ENCODE measurements around the gene CBLIF.

The CBLIF gene

DNA sequence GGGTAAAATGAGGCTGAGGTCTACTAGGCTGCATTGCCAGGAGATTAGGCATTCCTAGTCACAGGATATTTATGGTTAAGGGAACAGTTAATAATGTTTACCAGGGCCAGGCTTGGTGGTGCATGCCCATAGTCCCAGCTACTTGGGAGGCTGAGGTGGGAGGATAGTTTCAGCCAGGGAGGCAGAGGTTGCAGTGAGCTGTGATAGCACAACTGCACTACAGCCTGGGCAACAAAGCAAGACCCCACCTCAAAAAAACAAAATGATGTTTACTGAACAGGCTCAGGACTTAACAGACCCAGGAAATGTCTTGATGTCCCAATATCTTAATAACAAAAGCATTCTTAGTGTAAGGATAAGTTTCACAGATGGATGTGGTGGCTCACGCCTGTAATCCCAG, 31.9 kb downstream of the CBLIF start:
- no peak overlapping the region for H4K8ac ChIP-seq (ENCODE audit: low read depth, low read length)
- H3K79me1 ChIP-seq (ENCODE audit: low read length): peaks cover 1% of the 10 kb centered on the region
- no peak overlapping the region for H3K27ac ChIP-seq (ENCODE audit: low read depth, low read length)
- H3K23ac ChIP-seq (ENCODE audit: low read length): no peak overlapping the region
- peak overlapping the region; percentile 59 for H3K56ac ChIP-seq (ENCODE audit: low read length)
- DNase-seq: no peak
- peaks cover 8% of the 10 kb centered on the region for H3K79me2 ChIP-seq (ENCODE audit: control insufficient read depth, insufficient read depth, low read length)
- no peaks in the 10 kb centered on the region for H3K36me3 ChIP-seq (ENCODE audit: control insufficient read depth, insufficient read depth, low read length)
- peak overlapping the region; percentile 35 for H2BK120ac ChIP-seq (ENCODE audit: low read depth, low read length)
- no peak overlapping the region for H3K18ac ChIP-seq (ENCODE audit: low read length)
- H3K4me1 ChIP-seq (ENCODE audit: control insufficient read depth, low read depth, low read length): peaks cover 8% of the 10 kb centered on the region
- H2AK5ac ChIP-seq (ENCODE audit: low read length): peak overlapping the region; percentile 11
- no peak overlapping the region for H3K4ac ChIP-seq (ENCODE audit: low read depth, low read length)
- no peak overlapping the region for H3K9ac ChIP-seq (ENCODE audit: low read length)
- no peaks in the 10 kb centered on the region for H3K27me3 ChIP-seq (ENCODE audit: insufficient read depth, low read length, poor library complexity)
- H3K4me3 ChIP-seq (ENCODE audit: low read length): no peak overlapping the region
- no peak overlapping the region for H3K4me2 ChIP-seq (ENCODE audit: low read length)
- H4K5ac ChIP-seq (ENCODE audit: low read length): no peak overlapping the region
- H2BK5ac ChIP-seq (ENCODE audit: low read length): peak overlapping the region; percentile 59
- H2BK15ac ChIP-seq (replicated peaks; ENCODE audit: low read depth): peak overlapping the region; percentile 13
- WGBS (ENCODE audit: extremely low coverage, insufficient coverage, low lambda C conversion rate): no CpG with 5 or more reads among the region's 1 CpG

DNA sequence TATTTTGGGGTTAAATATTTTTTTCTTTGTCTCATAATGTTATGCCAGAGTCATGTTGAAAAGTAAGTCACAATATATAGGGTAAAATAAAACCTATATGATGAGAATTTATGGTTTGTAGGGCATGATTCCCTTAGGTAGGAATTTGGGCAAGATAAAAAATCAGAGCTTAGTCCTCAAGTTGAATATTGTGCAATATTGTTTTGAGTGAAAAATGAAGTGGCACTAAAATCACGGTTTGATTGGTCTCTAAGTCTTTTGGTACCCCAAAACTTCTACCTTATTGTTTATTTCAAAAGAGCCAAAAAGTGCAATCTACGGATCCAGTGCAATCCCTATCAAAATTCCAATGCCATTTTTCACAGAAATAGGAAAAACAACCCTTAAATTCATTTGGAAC, 33.1 kb downstream of the CBLIF start:
- Histone ChIP-seq H3K4me3 (ENCODE audit: low read length) (no peak overlapping the region), H2BK5ac (ENCODE audit: low read length) (no peak overlapping the region), H3K56ac (ENCODE audit: low read length) (no peak overlapping the region), H3K18ac (ENCODE audit: low read length) (no peak overlapping the region), H2BK120ac (ENCODE audit: low read depth, low read length) (no peak overlapping the region), H3K79me1 (ENCODE audit: low read length) (peaks cover 1% of the 10 kb centered on the region), H3K23ac (ENCODE audit: low read length) (no peak overlapping the region), H4K5ac (ENCODE audit: low read length) (no peak overlapping the region), H2AK5ac (ENCODE audit: low read length) (no peak overlapping the region), H3K4me1 (ENCODE audit: control insufficient read depth, low read depth, low read length) (peaks cover 8% of the 10 kb centered on the region), H3K4ac (ENCODE audit: low read depth, low read length) (no peak overlapping the region), H3K36me3 (ENCODE audit: control insufficient read depth, insufficient read depth, low read length) (no peaks in the 10 kb centered on the region), H3K27me3 (ENCODE audit: insufficient read depth, low read length, poor library complexity) (no peaks in the 10 kb centered on the region), H3K79me2 (ENCODE audit: control insufficient read depth, insufficient read depth, low read length) (peaks cover 8% of the 10 kb centered on the region), H3K9ac (ENCODE audit: low read length) (no peak overlapping the region), H3K27ac (ENCODE audit: low read depth, low read length) (no peak overlapping the region), H3K4me2 (ENCODE audit: low read length) (no peak overlapping the region), H4K8ac (ENCODE audit: low read depth, low read length) (no peak overlapping the region), H2BK15ac (replicated peaks; ENCODE audit: low read depth) (no peak overlapping the region)
- WGBS (ENCODE audit: extremely low coverage, insufficient coverage, low lambda C conversion rate): no CpG with 5 or more reads among the region's 2 CpGs
- DNase-seq: no peak

DNA sequence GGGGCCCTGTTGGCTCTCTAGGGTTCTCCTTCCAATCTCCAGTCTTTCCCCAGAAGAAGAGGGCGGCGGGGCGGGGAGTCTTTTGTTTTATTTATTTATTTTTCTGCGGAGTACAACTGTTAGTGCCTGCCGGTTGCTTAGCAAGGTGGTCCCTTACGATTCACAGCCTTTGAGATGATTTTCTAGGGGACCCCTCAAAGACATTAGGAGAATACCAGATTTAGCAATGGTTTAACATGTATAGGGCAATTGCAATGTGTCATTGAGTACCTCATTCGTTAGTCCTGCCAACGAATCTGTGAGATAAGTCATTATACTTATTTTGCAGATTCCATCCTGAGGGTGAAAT, 34.4 kb downstream of the CBLIF start:
- Histone ChIP-seq H2AK5ac (ENCODE audit: low read length) (no peak overlapping the region), H3K4me1 (ENCODE audit: control insufficient read depth, low read depth, low read length) (peaks cover 2% of the 10 kb centered on the region), H3K27ac (ENCODE audit: low read depth, low read length) (no peak overlapping the region), H3K36me3 (ENCODE audit: control insufficient read depth, insufficient read depth, low read length) (peaks cover 7% of the 10 kb centered on the region), H4K8ac (ENCODE audit: low read depth, low read length) (peak overlapping the region; percentile 95), H3K9ac (ENCODE audit: low read length) (peak overlapping the region; percentile 25), H3K4me3 (ENCODE audit: low read length) (no peak overlapping the region), H3K4ac (ENCODE audit: low read depth, low read length) (no peak overlapping the region), H3K27me3 (ENCODE audit: insufficient read depth, low read length, poor library complexity) (no peaks in the 10 kb centered on the region), H2BK5ac (ENCODE audit: low read length) (no peak overlapping the region), H3K79me1 (ENCODE audit: low read length) (peaks cover 3% of the 10 kb centered on the region), H3K23ac (ENCODE audit: low read length) (no peak overlapping the region), H4K5ac (ENCODE audit: low read length) (no peak overlapping the region), H2BK120ac (ENCODE audit: low read depth, low read length) (no peak overlapping the region), H3K79me2 (ENCODE audit: control insufficient read depth, insufficient read depth, low read length) (peaks cover 8% of the 10 kb centered on the region), H3K56ac (ENCODE audit: low read length) (peak overlapping the region; percentile 51), H2BK15ac (replicated peaks; ENCODE audit: low read depth) (peak overlapping the region; percentile 74), H3K4me2 (ENCODE audit: low read length) (no peak overlapping the region), H3K18ac (ENCODE audit: low read length) (peak overlapping the region; percentile 90)
- no CpG with 5 or more reads among the region's 8 CpGs for WGBS (ENCODE audit: extremely low coverage, insufficient coverage, low lambda C conversion rate)
- no peak for DNase-seq

DNA sequence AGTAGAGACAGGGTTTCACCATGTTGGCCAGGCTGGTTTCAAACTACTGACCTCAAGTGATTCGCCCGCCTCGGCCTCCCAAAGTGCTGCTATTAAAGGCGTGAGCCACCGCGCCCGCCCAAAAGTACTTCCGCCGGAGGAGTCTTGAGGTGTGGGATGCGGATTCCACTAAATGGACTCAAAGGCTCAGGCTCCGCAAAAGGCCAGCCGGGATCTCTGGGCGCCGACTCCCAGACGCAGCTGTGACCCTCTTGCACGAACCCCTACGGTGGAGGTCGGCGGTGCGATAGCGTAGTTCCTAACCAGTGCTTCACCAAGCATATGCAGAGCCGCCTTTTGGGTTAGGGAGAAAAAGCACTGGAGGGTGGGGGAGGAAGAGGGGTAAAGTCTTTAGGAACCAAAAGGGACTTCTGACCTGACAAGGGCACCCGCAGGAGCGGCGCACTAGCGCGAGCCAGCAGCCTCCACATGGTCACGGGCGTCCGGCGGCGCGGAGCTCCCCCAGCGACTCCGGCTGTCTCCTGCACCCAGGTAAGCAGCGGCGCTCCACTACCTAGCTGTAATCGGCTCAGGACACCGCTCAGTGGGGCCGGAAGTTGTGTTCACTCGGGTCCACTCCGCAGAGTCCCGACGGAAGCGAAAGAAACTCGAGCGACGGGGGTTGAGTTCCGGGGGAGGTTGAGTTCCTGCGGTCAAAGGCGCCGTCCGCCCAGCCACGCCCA, 34.9 kb downstream of the CBLIF start, which contains the start of gene MRPL16:
Gene MRPL16, minus strand, starts transcription at position 590 of the 722 bp plus-strand sequence. Its CDS starts 120 bp downstream, at position 470.
- peak within 1 kb of the TSS; percentile 95 for H4K8ac ChIP-seq (ENCODE audit: low read depth, low read length)
- no peak within 1 kb of the TSS for H4K5ac ChIP-seq (ENCODE audit: low read length)
- peak; percentile 97 for DNase-seq
- H3K36me3 ChIP-seq (ENCODE audit: control insufficient read depth, insufficient read depth, low read length): peaks cover 7% of the 10 kb centered on the region
- H3K4me1 ChIP-seq (ENCODE audit: control insufficient read depth, low read depth, low read length): no peaks in the 10 kb centered on the region
- WGBS (ENCODE audit: extremely low coverage, insufficient coverage, low lambda C conversion rate): no CpG with 5 or more reads among the region's 54 CpGs
- H3K79me2 ChIP-seq (ENCODE audit: control insufficient read depth, insufficient read depth, low read length): peaks cover 8% of the 10 kb centered on the region
- H3K27ac ChIP-seq (ENCODE audit: low read depth, low read length): peak within 1 kb of the TSS; percentile 26
- H3K56ac ChIP-seq (ENCODE audit: low read length): peak within 1 kb of the TSS; percentile 97
- no peaks in the 10 kb centered on the region for H3K27me3 ChIP-seq (ENCODE audit: insufficient read depth, low read length, poor library complexity)
- peak within 1 kb of the TSS; percentile 92 for H3K4me3 ChIP-seq (ENCODE audit: low read length)
- peak within 1 kb of the TSS; percentile 90 for H3K18ac ChIP-seq (ENCODE audit: low read length)
- H2AK5ac ChIP-seq (ENCODE audit: low read length): no peak within 1 kb of the TSS
- H3K9ac ChIP-seq (ENCODE audit: low read length): peak within 1 kb of the TSS; percentile 95
- H2BK15ac ChIP-seq (replicated peaks; ENCODE audit: low read depth): peak within 1 kb of the TSS; percentile 74
- H3K4me2 ChIP-seq (ENCODE audit: low read length): peak within 1 kb of the TSS; percentile 55
- H2BK5ac ChIP-seq (ENCODE audit: low read length): peak within 1 kb of the TSS; percentile 64
- peak within 1 kb of the TSS; percentile 84 for H3K4ac ChIP-seq (ENCODE audit: low read depth, low read length)
- no peak within 1 kb of the TSS for H2BK120ac ChIP-seq (ENCODE audit: low read depth, low read length)
- no peak within 1 kb of the TSS for H3K23ac ChIP-seq (ENCODE audit: low read length)
- peaks cover 3% of the 10 kb centered on the region for H3K79me1 ChIP-seq (ENCODE audit: low read length)

DNA sequence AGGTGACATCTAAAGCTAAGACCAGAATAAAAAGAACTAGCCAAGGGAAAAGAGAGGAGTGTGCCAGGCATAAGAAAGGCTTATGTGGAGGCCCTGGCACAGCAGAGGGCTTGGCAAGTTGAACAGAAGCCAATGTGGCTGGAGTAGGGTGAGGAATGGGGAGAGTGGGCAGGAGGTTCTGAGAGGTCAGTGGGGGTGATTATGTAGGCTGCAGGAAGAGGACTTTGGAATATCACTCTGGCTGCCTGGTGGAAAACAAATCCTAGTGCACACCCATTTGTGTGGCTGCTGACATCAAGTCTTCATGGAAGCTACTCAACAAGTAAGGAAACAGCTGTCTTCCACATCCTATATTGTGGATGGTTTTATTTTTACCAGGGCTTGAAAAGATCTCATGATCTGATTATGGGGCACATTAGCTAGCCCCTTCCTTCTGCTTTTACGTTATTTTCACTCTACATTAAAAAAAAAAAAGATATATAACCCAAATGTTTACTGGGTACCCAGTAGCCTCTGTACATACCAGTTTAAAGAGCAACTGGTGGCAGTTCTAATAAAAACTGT, 38.2 kb downstream of the CBLIF start:
- H3K36me3 ChIP-seq (ENCODE audit: control insufficient read depth, insufficient read depth, low read length): peaks cover 7% of the 10 kb centered on the region
- H2BK120ac ChIP-seq (ENCODE audit: low read depth, low read length): no peak overlapping the region
- H3K27ac ChIP-seq (ENCODE audit: low read depth, low read length): peak overlapping the region; percentile 10
- H4K5ac ChIP-seq (ENCODE audit: low read length): no peak overlapping the region
- H3K18ac ChIP-seq (ENCODE audit: low read length): no peak overlapping the region
- H3K4me1 ChIP-seq (ENCODE audit: control insufficient read depth, low read depth, low read length): peaks cover 2% of the 10 kb centered on the region
- no peak for DNase-seq
- H2AK5ac ChIP-seq (ENCODE audit: low read length): no peak overlapping the region
- H2BK15ac ChIP-seq (replicated peaks; ENCODE audit: low read depth): no peak overlapping the region
- no peak overlapping the region for H3K4me3 ChIP-seq (ENCODE audit: low read length)
- peaks cover 8% of the 10 kb centered on the region for H3K79me2 ChIP-seq (ENCODE audit: control insufficient read depth, insufficient read depth, low read length)
- H3K56ac ChIP-seq (ENCODE audit: low read length): no peak overlapping the region
- peaks cover 3% of the 10 kb centered on the region for H3K79me1 ChIP-seq (ENCODE audit: low read length)
- no peaks in the 10 kb centered on the region for H3K27me3 ChIP-seq (ENCODE audit: insufficient read depth, low read length, poor library complexity)
- WGBS (ENCODE audit: extremely low coverage, insufficient coverage, low lambda C conversion rate): no CpG with 5 or more reads among the region's 1 CpG
- no peak overlapping the region for H3K4ac ChIP-seq (ENCODE audit: low read depth, low read length)
- H3K9ac ChIP-seq (ENCODE audit: low read length): no peak overlapping the region
- no peak overlapping the region for H3K4me2 ChIP-seq (ENCODE audit: low read length)
- H2BK5ac ChIP-seq (ENCODE audit: low read length): no peak overlapping the region
- no peak overlapping the region for H4K8ac ChIP-seq (ENCODE audit: low read depth, low read length)
- H3K23ac ChIP-seq (ENCODE audit: low read length): no peak overlapping the region

Measured in mesendoderm (in vitro differentiated cells).